Heart left ventricle (tissue), 13 donors: ENCODE data around the gene NEK7.

Experiments used
- CTCF ChIP-seq, 12 donors: fragments of 200-600 bp; sonication (generic) in 4 of 12; IDR thresholded peaks; one replicate each; pipeline versions ENCODE4 v1.5.0 to v1.8.0; 2018 to 2022; ENCODE audit warnings: antibody characterized with exemption in 12 of 12, mild to moderate bottlenecking in 5 of 12
- POLR2A ChIP-seq, 2 donors: fragments of 450-650 bp; IDR thresholded peaks; one replicate each; pipeline ENCODE4 v1.6.1; 2017; ENCODE audit warnings: antibody characterized with exemption in 2 of 2, mild to moderate bottlenecking in 2 of 2, moderate library complexity in 2 of 2
- donor health status: ischemic (EF 13 %, LVEDD 7.1; RV severe dilation, severe dysfunction).
- donor health status: DM: no; HTN: yes; CAD: no.
- donor health status: DM: no; HTN: no; CAD: no.
- donor health status: ischemic (EF 25% LVEDD 6.9; RV normal size, moderate dysfunction).
- donor health status: ischemic (EF 25% LVEDD 5.7; RV mildly dilated, moderate dysfunction).
- donor health status: ischemic (EF 35%, LVEDD 5.7; RV mildly dilated, moderate dysfunction).
- donor health status: nonischemic (EF 11% LVEDD 7.7; RV severe dilation, severe dysfunction).
- donor health status: DM: yes; HTN: yes; CAD: no.
- donor health status: PGD.
- donor health status: ischemic (EF 29% LVEDD 5.4; RV normal size, mild dysfunction).
- donor health status: nonischemic (EF 23%, LVEDD 6.1; RV moderate dilation, normal function).

DNA sequence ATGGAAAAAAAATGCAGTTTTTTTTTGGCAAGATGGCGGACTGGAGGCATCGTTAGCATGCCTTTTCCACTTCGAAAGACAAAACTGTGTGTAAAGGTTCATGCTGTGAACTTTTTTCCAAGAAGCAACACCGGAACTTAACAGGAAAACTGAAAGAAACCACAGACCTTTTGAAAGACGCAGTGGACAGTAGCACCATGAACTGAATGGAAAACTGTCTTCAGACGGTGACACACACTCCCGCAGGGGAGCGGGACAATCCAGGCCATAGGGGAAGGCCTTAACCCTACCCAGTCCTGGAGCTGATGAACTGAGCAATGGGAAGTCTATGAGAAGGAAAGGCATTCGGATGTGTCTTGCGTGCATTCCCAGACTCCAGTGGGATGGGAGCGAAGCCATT lies 54.9 kb downstream of the NEK7 start:
- TF ChIP-seq CTCF (IDR thresholded peaks at IDR 0.05), result no peak
- no peak for TF ChIP-seq POLR2A (IDR thresholded peaks at IDR 0.05)
